Measurements from ENCODE around the gene SHC4.

The SHC4 gene

GRCh38 chr15:48899793-48900192 lies 63.9 kb downstream of the SHC4 start:
- no peaks in the 10 kb centered on the region for H3K36me3 ChIP-seq (ENCODE audit: control insufficient read depth, insufficient read depth, low read length)
- H3K4me3 ChIP-seq (ENCODE audit: extremely low read depth, insufficient read depth, low read length, poor library complexity, severe bottlenecking) = no peak overlapping the region
- H3K9me3 ChIP-seq (ENCODE audit: control insufficient read depth, low read length) = no peaks in the 10 kb centered on the region
- H3K27ac ChIP-seq (ENCODE audit: low read depth, low read length, severe bottlenecking) = no peak overlapping the region
- no peaks in the 10 kb centered on the region for H3K4me1 ChIP-seq (ENCODE audit: control insufficient read depth, insufficient read depth, low read length, poor library complexity, severe bottlenecking)
- 86 to 100% methylated on average over 1 to 2 of the region's 4 CpGs for WGBS, 2 experiments (ENCODE audit: insufficient coverage in 2 of 2)

- H3K4me3 ChIP-seq (ENCODE audit: extremely low read depth, insufficient read depth, low read length, poor library complexity, severe bottlenecking) = no peak overlapping the region
- no peak overlapping the region for H3K27ac ChIP-seq (ENCODE audit: low read depth, low read length, severe bottlenecking)
- no peaks in the 10 kb centered on the region for H3K36me3 ChIP-seq (ENCODE audit: control insufficient read depth, insufficient read depth, low read length)
- H3K9me3 ChIP-seq (ENCODE audit: control insufficient read depth, low read length) = no peaks in the 10 kb centered on the region
- no peaks in the 10 kb centered on the region for H3K4me1 ChIP-seq (ENCODE audit: control insufficient read depth, insufficient read depth, low read length, poor library complexity, severe bottlenecking)
- 100% methylated on average over 1 of the region's 2 CpGs; no CpG with 5 or more reads in 1 of the 2 experiments for WGBS, 2 experiments (ENCODE audit: insufficient coverage in 2 of 2)
Observed at GRCh38 chr15:48898446-48898845, 65.3 kb downstream of the SHC4 start.

- WGBS, 2 experiments (ENCODE audit: insufficient coverage in 2 of 2) = 88 to 94% methylated on average over 3 to 4 of the region's 4 CpGs
- Histone ChIP-seq H3K36me3 (ENCODE audit: control insufficient read depth, insufficient read depth, low read length) (no peaks in the 10 kb centered on the region), H3K4me1 (ENCODE audit: control insufficient read depth, insufficient read depth, low read length, poor library complexity, severe bottlenecking) (no peaks in the 10 kb centered on the region), H3K4me3 (ENCODE audit: extremely low read depth, insufficient read depth, low read length, poor library complexity, severe bottlenecking) (no peak overlapping the region), H3K9me3 (ENCODE audit: control insufficient read depth, low read length) (no peaks in the 10 kb centered on the region), H3K27ac (ENCODE audit: low read depth, low read length, severe bottlenecking) (no peak overlapping the region)
Observed at GRCh38 chr15:48898032-48898431, 65.7 kb downstream of the SHC4 start.

- 81% methylated on average over 8 to 9 of the region's 13 CpGs for WGBS, 2 experiments (ENCODE audit: insufficient coverage in 2 of 2)
- no peaks in the 10 kb centered on the region for H3K4me1 ChIP-seq (ENCODE audit: control insufficient read depth, insufficient read depth, low read length, poor library complexity, severe bottlenecking)
- H3K9me3 ChIP-seq (ENCODE audit: control insufficient read depth, low read length) = no peaks in the 10 kb centered on the region
- H3K36me3 ChIP-seq (ENCODE audit: control insufficient read depth, insufficient read depth, low read length) = no peaks in the 10 kb centered on the region
- no peak overlapping the region for H3K4me3 ChIP-seq (ENCODE audit: extremely low read depth, insufficient read depth, low read length, poor library complexity, severe bottlenecking)
- H3K27ac ChIP-seq (ENCODE audit: low read depth, low read length, severe bottlenecking) = peak overlapping the region; percentile 88
Observed at GRCh38 chr15:48896869-48897814, 66.6 kb downstream of the SHC4 start.

- H3K4me1 ChIP-seq (ENCODE audit: control insufficient read depth, insufficient read depth, low read length, poor library complexity, severe bottlenecking) = no peaks in the 10 kb centered on the region
- WGBS, 2 experiments (ENCODE audit: insufficient coverage in 2 of 2) = 86 to 100% methylated on average over 1 of the region's 3 CpGs
- H3K36me3 ChIP-seq (ENCODE audit: control insufficient read depth, insufficient read depth, low read length) = no peaks in the 10 kb centered on the region
- no peaks in the 10 kb centered on the region for H3K9me3 ChIP-seq (ENCODE audit: control insufficient read depth, low read length)
- no peak overlapping the region for H3K27ac ChIP-seq (ENCODE audit: low read depth, low read length, severe bottlenecking)
- no peak overlapping the region for H3K4me3 ChIP-seq (ENCODE audit: extremely low read depth, insufficient read depth, low read length, poor library complexity, severe bottlenecking)
Observed at GRCh38 chr15:48893311-48893710, 70.4 kb downstream of the SHC4 start.

GRCh38 chr15:48891232-48891765 lies 72.4 kb downstream of the SHC4 start:
- H3K4me3 ChIP-seq (ENCODE audit: extremely low read depth, insufficient read depth, low read length, poor library complexity, severe bottlenecking) = no peak overlapping the region
- H3K36me3 ChIP-seq (ENCODE audit: control insufficient read depth, insufficient read depth, low read length) = no peaks in the 10 kb centered on the region
- H3K4me1 ChIP-seq (ENCODE audit: control insufficient read depth, insufficient read depth, low read length, poor library complexity, severe bottlenecking) = no peaks in the 10 kb centered on the region
- no peaks in the 10 kb centered on the region for H3K9me3 ChIP-seq (ENCODE audit: control insufficient read depth, low read length)
- H3K27ac ChIP-seq (ENCODE audit: low read depth, low read length, severe bottlenecking) = no peak overlapping the region
- WGBS, 2 experiments (ENCODE audit: insufficient coverage in 2 of 2) = 100% methylated on average over 2 to 5 of the region's 6 CpGs

GRCh38 chr15:48890375-48890972 lies 73.2 kb downstream of the SHC4 start:
- no peaks in the 10 kb centered on the region for H3K36me3 ChIP-seq (ENCODE audit: control insufficient read depth, insufficient read depth, low read length)
- no peaks in the 10 kb centered on the region for H3K9me3 ChIP-seq (ENCODE audit: control insufficient read depth, low read length)
- H3K4me3 ChIP-seq (ENCODE audit: extremely low read depth, insufficient read depth, low read length, poor library complexity, severe bottlenecking) = no peak overlapping the region
- no peak overlapping the region for H3K27ac ChIP-seq (ENCODE audit: low read depth, low read length, severe bottlenecking)
- H3K4me1 ChIP-seq (ENCODE audit: control insufficient read depth, insufficient read depth, low read length, poor library complexity, severe bottlenecking) = no peaks in the 10 kb centered on the region
- WGBS, 2 experiments (ENCODE audit: insufficient coverage in 2 of 2) = 82 to 88% methylated on average over 4 to 7 of the region's 10 CpGs

- no peaks in the 10 kb centered on the region for H3K4me1 ChIP-seq (ENCODE audit: control insufficient read depth, insufficient read depth, low read length, poor library complexity, severe bottlenecking)
- 100% methylated on average over 1 of the region's 3 CpGs; no CpG with 5 or more reads in 1 of the 2 experiments for WGBS, 2 experiments (ENCODE audit: insufficient coverage in 2 of 2)
- H3K36me3 ChIP-seq (ENCODE audit: control insufficient read depth, insufficient read depth, low read length) = no peaks in the 10 kb centered on the region
- no peak overlapping the region for H3K27ac ChIP-seq (ENCODE audit: low read depth, low read length, severe bottlenecking)
- H3K9me3 ChIP-seq (ENCODE audit: control insufficient read depth, low read length) = no peaks in the 10 kb centered on the region
- no peak overlapping the region for H3K4me3 ChIP-seq (ENCODE audit: extremely low read depth, insufficient read depth, low read length, poor library complexity, severe bottlenecking)
Observed at GRCh38 chr15:48889925-48890324, 73.8 kb downstream of the SHC4 start.

GRCh38 chr15:48888836-48889235 lies 74.9 kb downstream of the SHC4 start:
- no peaks in the 10 kb centered on the region for H3K36me3 ChIP-seq (ENCODE audit: control insufficient read depth, insufficient read depth, low read length)
- no peak overlapping the region for H3K4me3 ChIP-seq (ENCODE audit: extremely low read depth, insufficient read depth, low read length, poor library complexity, severe bottlenecking)
- 100% methylated on average over 1 of the region's 1 CpG; no CpG with 5 or more reads in 1 of the 2 experiments for whole genome bisulfite sequencing, 2 experiments (ENCODE audit: insufficient coverage in 2 of 2)
- no peaks in the 10 kb centered on the region for H3K4me1 ChIP-seq (ENCODE audit: control insufficient read depth, insufficient read depth, low read length, poor library complexity, severe bottlenecking)
- no peak overlapping the region for H3K27ac ChIP-seq (ENCODE audit: low read depth, low read length, severe bottlenecking)
- H3K9me3 ChIP-seq (ENCODE audit: control insufficient read depth, low read length) = no peaks in the 10 kb centered on the region

GRCh38 chr15:48888191-48888590 lies 75.5 kb downstream of the SHC4 start:
- H3K27ac ChIP-seq (ENCODE audit: low read depth, low read length, severe bottlenecking) = no peak overlapping the region
- no peaks in the 10 kb centered on the region for H3K36me3 ChIP-seq (ENCODE audit: control insufficient read depth, insufficient read depth, low read length)
- no peaks in the 10 kb centered on the region for H3K9me3 ChIP-seq (ENCODE audit: control insufficient read depth, low read length)
- WGBS, 2 experiments (ENCODE audit: insufficient coverage in 2 of 2) = 100% methylated on average over 3 of the region's 4 CpGs; no CpG with 5 or more reads in 1 of the 2 experiments
- no peaks in the 10 kb centered on the region for H3K4me1 ChIP-seq (ENCODE audit: control insufficient read depth, insufficient read depth, low read length, poor library complexity, severe bottlenecking)
- H3K4me3 ChIP-seq (ENCODE audit: extremely low read depth, insufficient read depth, low read length, poor library complexity, severe bottlenecking) = no peak overlapping the region
